ENCODE results near the gene BOD1L1.
A peak's percentile ranks its signal among the peaks of the same experiment; 100 is the strongest.

BOD1L1 gene

DNA sequence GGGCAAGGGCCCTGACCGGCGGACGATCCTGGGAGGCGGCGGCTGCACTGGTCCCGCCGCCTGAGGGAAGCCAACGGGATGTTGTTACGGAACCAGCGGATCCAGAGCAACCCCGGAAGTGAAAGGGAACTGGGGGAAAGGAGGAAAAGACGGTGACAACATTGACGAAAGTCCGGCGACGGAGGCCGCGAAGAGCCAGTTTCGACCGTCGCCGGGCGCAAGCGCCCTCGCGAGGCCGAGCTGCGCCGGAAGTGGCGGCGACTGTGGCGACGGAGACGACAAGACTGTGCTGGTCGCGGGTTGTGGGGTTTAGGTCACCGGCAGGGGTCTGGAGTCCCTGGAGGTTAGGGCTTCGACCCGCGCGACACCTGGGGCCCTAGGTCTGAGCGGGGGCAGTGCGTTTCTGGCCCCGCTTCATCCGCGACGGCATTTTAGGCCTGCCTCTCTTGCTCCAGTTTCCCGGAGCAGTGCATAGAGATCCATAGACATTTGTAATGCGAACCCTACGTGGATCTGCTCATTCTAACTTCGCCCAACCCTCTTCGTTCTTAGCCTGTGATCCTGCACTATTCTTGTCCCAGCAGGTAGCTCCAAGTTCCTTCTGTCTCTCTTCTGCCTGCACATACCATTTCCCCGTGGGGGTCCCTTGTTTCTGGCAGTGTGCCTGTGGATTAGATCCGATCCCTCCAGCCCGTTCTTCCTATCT, at the start of gene BOD1L1:
Gene BOD1L1, minus strand, starts transcription at position 120 of the 706 bp plus-strand sequence. CDS start 138 bp downstream, outside the sequence.
- H3K4me3 ChIP-seq (ENCODE audit: low read length): peak within 1 kb of the TSS; percentile 89
- no peak for TF ChIP-seq ZNF274 (IDR thresholded peaks at IDR 0.05; ENCODE audit: low read depth, low read length)

DNA sequence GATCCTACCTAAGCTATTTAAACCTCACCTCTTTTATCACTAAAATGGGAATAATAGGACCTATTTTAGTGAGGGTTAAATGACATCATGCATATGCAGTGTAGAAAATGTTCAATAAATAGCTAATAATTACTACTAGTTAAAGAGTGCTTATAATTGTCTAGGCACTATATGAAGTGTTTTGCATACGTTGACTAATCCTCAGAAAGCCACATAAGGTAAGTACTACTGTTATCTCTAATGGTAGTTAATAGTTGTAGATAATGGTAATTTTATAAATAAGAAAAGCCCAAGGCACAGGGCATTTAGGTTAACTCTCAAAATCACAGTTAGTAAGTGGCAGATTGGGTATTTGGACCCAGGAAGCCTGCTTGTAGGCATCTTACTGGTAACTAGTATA, 47.4 kb upstream of the BOD1L1 start:
- H3K4me3 ChIP-seq (ENCODE audit: low read length): no peak overlapping the region
- TF ChIP-seq ZNF274 (IDR thresholded peaks at IDR 0.05; ENCODE audit: low read depth, low read length): no peak

GRCh38 chr4:13673167-13673566, 45.6 kb upstream of the BOD1L1 start:
- no peak for TF ChIP-seq ZNF274 (IDR thresholded peaks at IDR 0.05; ENCODE audit: low read depth, low read length)
- H3K4me3 ChIP-seq (ENCODE audit: low read length): no peak overlapping the region

- H3K4me3 ChIP-seq (ENCODE audit: low read length): no peak overlapping the region
- TF ChIP-seq ZNF274 (IDR thresholded peaks at IDR 0.05; ENCODE audit: low read depth, low read length): no peak
These were observed 43.1 kb upstream of the BOD1L1 start for GRCh38 chr4:13670456-13671160.

GRCh38 chr4:13665701-13666660, 38.5 kb upstream of the BOD1L1 start:
- TF ChIP-seq ZNF274 (IDR thresholded peaks at IDR 0.05; ENCODE audit: low read depth, low read length): no peak
- H3K4me3 ChIP-seq (ENCODE audit: low read length): no peak overlapping the region

GRCh38 chr4:13659341-13660070, 32.0 kb upstream of the BOD1L1 start:
- no peak overlapping the region for H3K4me3 ChIP-seq (ENCODE audit: low read length)
- TF ChIP-seq ZNF274 (IDR thresholded peaks at IDR 0.05; ENCODE audit: low read depth, low read length): no peak

GRCh38 chr4:13656569-13657405, 29.3 kb upstream of the BOD1L1 start:
- no peak for TF ChIP-seq ZNF274 (IDR thresholded peaks at IDR 0.05; ENCODE audit: low read depth, low read length)
- H3K4me3 ChIP-seq (ENCODE audit: low read length): peak overlapping the region; percentile 68; the same call in 1 of the 2 replicates

DNA sequence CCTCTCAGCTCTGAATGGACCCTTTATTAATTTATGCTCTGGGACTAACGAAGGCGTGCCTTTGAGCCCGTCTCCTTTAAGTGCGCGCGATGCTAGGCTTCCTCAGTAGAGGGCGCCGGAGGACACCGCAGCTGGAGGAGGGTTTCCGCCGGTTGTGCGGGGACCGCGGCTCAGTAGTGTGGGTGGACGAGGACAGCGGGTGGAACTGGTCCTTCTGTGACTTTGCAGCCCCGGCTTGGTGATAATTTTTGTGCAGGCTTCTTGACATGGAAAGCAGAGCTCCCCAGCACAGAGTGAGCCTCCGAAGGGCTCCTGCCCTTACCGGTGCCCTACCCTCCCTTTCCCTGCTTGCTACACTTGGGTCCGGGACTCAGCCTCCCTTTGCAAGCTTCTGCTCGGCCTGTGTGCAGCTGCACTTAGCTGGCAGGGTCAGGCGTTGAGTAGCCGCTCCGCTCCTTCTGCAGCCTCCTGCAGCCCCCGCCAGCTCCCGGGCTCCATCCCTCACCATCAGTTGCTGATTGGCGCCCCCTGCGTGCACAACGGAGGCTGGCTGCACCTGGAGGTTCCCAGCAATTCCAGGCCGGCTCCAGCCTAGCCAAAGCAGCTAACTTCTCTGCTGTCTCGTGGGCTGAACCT, 26.8 kb upstream of the BOD1L1 start:
- TF ChIP-seq ZNF274 (IDR thresholded peaks at IDR 0.05; ENCODE audit: low read depth, low read length): no peak
- H3K4me3 ChIP-seq (ENCODE audit: low read length): peak overlapping the region; percentile 53; the same call in 1 of the 2 replicates

GRCh38 chr4:13653766-13654161, 26.2 kb upstream of the BOD1L1 start:
- no peak for TF ChIP-seq ZNF274 (IDR thresholded peaks at IDR 0.05; ENCODE audit: low read depth, low read length)
- no peak overlapping the region for H3K4me3 ChIP-seq (ENCODE audit: low read length)

DNA sequence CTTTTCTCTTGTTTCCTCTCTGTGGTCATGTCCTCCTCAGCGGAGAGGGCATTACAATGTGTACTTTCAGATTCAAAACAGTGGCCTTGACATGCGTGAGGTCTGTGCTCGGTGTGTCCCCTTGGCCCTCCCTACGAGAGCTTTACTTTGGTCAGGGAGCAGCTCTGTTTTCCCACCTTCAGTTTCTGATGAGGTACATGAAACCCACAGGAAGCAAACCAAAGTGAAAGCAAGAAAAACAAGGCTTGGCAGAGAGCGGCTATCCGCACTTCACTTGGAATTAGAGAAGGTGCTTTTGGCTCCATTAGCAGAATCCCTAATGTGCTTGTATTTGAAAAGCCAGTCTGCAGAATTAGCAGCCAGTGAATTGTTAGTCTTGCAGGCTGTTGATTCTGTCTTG, 19.5 kb upstream of the BOD1L1 start:
- TF ChIP-seq ZNF274 (IDR thresholded peaks at IDR 0.05; ENCODE audit: low read depth, low read length): no peak
- no peak overlapping the region; the same call in 1 of the 2 replicates for H3K4me3 ChIP-seq (ENCODE audit: low read length)

DNA sequence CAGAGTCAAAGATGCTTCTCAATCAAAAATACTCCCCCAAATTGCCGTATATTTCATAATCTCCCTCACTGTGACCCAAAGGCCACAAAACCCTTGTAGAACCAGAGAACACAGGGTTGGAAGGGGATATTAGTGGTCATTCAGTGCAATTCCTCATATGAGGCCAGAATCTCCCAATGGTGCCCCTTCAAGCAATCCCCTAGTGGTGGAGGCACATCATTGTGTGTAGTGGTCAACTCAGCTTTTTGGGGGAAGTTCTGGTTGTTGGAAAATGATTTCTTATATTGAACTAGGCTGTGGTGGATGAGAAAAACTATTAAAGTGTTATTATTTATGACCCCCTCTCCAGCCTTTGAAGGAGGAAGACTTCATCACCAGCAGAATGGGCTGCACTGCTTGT, 17.6 kb upstream of the BOD1L1 start:
- no peak for TF ChIP-seq ZNF274 (IDR thresholded peaks at IDR 0.05; ENCODE audit: low read depth, low read length)
- no peak overlapping the region for H3K4me3 ChIP-seq (ENCODE audit: low read length)

DNA sequence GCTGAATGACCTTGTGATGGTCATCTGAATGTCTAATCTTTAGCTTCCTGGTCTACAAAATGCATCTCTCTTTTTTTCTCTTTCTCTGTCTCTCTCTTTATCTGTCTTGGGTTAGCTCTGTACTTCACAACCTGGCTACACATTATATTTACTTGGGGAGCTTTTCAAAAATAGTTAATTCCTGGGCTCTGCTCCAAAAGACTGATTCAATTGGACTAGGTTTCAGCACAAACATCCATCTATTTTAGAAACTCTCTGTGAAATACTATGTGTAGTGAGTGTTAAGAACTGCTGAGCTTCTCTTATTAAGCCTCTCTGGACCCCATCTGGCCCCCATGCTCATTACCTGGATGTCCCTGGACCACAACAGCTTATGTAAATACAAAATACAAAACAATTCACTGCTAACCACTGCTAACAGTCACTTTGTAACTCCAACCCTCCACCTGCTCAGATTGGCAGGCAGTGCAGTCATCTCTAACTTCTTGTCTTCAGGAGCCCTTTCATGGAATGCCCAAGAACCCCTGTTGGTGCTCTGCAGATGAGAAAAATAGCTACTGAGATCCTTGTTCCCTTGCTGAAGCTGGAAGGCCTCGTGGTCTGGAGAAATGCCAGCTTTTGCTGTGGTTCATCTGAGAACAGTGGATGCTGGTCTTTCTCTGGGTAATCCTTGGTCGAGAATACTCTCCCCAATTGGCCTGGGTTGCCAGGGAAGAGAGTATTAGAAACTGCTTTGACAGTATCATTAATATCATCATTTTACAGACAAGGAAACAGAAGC, 14.8 kb upstream of the BOD1L1 start:
- H3K4me3 ChIP-seq (ENCODE audit: low read length): no peak overlapping the region
- TF ChIP-seq ZNF274 (IDR thresholded peaks at IDR 0.05; ENCODE audit: low read depth, low read length): no peak

Measured in GM08714 (cell line).